T-helper 1 cell treated with Interleukin-12 subunit alpha and Interleukin-12 subunit beta and Interleukin-4 antibody, amounts not matched to agents 30 ng/mL and 1 ng/mL, for 36 hours (primary cell): ENCODE data around the gene HSD17B10. TPM values are rescaled to one million over a fixed set of nuclear protein-coding genes. Genes with fewer than 3 reads are reported as not detected.
"Not testable (repeated sequence)": the region's sequence is repeated elsewhere in the genome, so short reads cannot be mapped to it uniquely, and the experiment has no call there.

Experiments
- intact Hi-C: fragments of 100-400 bp; cut with micrococcal nuclease; formaldehyde crosslinking; loops from one replicate; pipeline ENCODE4 v1.15.1; 2024
- total RNA-seq: library from RNA; stranded (reverse); gene quantifications from 2 replicates; pipeline ENCODE4 v1.2.3, GENCODE V29; 2022

Gene HSD17B10
- 123 and 130 TPM in 2 replicates for total RNA-seq

DNA sequence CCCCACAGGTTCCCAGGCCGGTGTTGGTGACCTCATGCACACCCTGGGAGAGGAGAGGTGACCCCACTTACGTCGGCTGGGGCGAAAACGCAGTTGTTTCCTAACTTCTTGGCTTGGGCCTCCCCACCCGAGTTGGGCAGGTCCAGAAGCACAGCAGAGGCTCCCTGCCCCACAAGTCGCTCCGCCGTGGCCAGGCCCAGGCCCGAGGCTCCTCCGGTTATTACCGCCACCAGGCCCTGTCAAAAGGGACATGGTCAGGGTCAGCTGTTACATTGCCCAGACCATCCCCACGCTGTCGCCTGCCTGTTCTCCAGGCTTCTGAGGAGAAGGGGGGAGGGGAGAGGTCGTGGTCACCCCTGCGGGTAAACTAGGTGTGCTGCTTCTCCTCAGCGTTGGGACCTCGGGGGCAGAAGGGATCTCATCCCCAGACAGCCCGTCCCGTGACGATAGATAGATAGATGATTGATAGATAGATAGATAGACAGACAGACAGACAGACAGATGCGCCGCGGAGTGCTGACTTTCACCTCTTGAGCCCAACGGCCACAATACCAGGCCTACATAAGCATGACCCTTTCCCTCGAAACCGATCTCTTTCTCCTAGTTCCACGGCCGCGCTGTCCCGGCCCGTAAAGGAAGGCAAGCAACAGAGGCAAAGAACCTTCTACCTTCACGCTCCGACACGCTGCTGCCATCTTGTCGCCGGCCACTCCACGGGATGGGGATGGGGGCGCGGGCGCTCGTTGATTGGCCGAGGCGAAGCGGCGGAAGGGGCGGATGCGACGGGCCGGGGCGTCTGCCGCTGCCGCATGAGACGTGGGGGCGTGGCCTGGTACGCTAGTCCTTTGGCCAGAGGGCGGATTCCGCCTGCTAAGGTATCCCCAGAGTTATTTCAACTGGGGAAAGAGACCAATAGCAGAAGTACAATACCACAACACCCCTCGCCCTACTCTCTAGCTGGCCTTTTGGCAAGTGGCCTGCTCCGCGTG lies at the start of gene HSD17B10:
HSD17B10 (minus strand) TSS at position 720 of the 989 bp plus-strand sequence; CDS start at position 695, 25 bp downstream.
- intact Hi-C loops: loop anchor here (1.0 to 10.0 kb wide), 3 partner anchors 12 to 1371 kb away; partner anchors contain the start of genes MAGED2, RIBC1, SMC1A and TSR2

DNA sequence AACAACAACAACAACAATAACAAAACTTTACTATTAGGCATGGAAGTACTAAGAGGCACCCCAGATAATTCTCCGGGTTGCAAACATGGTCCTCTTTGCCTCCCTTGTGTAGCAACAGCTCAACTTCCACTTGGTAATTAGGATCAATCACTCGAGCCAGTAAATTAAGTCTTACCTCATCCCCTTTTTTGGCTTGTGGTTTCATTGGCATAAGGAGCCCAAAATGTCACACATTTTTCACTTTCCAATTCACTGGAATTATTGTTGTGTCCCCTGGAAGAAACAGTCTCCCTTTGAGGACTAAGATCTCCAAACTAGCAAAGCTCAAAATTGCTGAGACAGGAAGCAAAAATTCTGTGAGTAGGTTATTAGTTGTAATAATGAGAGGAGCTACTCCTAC lies 49.2 kb upstream of the HSD17B10 start:
- intact Hi-C loops: no loop called here

DNA sequence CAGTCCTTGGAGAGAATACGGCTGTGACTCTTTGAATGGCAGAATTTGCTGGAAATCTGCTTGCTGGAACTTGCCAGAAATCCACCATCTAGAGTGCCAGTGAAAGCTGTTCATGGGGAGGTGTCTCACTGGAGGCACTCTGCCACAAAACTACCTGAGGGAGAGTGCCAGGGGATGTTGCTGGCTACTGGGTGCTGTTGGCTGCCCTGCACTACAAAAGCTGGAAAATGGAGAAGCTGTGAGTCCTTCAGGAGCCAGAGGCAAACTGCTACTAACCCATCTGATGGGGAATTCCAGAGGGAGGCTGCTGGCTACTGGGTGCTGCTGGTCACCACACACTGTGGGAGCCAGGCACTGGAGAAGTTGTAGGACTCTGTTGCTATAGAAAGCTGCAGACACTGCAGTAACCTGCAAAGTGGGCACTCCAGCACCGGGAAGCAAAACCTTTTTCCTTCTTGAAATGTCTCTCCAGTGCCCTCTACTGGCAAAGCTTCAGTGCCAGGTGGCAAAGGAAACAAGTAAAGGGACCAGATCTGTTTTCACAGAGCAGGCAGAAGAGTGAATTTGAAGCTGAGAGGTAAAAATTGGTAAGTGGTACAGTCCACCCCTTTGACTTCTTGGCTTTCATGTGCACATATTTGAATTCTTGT lies 47.8 kb upstream of the HSD17B10 start:
- intact Hi-C loops: loop anchor here (1.0 kb wide), 2 partner anchors 165 to 169 kb away; no protein-coding TSS in a partner anchor

DNA sequence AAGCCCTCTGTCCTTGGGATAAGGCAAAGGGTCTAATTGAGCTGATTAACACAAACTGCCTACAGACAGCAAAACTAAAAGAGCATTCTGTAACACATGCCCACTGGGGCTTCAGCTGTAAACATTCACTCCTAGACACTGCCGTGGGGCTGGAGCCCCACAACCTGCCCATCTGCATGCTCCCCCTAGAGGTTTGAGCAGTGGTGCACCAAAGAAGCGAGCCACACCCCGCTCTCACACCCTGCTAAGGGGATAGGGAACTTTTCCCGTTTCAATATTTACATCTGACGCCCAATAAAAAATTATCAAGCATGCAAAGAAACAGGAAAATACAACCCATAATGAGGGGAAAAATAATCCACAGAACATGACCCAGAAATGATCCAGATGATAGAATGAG lies 46.9 kb upstream of the HSD17B10 start:
- intact Hi-C loops: no loop called here

DNA sequence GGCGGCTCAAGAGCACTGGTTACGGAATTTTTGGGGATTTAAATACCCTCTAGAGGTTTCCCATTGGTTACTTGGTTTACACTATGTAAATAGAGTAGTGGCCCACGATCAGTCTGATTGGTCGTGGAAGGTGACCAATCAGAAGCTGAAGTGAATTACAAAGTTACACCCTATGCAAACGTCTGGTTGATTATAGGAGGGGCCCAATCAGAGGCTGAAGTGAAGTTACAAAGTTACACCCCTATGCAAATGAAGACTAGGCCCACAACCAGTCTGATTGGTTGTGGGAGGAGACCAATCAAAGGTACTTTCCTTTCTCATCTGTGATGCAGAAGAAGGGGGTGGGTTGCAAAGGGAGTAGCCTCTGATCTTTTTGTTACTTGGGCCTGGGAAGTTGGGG lies 45.1 kb upstream of the HSD17B10 start:
- intact Hi-C loops: no loop called here

DNA sequence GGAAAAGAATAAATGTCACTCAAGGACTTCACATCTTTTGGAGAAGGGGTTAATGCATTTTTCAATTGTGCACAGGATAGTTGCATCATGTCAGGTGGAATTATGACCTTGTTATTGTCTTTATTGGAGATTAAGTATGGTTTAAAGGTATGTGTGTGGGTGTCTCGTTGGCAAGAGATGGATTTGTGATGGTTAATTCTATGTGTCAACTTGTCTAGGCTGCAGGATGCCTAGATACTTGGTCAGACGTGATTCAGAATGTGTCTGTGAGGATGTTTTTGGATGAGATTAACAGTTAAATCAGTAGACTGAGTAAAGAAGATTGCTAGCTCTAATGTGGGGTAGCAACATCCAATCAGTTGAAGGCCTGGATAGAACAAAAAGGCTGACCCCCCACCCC lies 42.2 kb upstream of the HSD17B10 start:
- intact Hi-C loops: no loop called here

DNA sequence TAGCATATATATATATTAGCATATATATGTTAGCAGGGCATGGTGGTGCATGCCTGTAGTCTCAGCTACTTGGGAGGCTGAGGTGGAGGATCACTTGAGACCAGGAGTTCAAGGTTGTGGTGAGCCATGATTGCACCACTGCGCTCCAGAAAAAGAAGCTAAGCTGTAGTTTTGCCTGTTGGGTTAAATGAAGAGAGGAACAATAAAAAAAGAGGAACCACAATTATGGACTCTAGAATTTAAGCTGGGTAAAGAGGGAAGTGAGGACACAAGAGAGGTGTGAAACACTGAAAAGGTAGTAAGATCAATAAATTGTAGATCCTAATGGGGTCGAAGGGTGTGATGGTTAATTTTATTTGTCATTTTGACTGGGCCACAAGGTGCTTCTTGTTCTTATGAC lies 40.5 kb upstream of the HSD17B10 start:
- intact Hi-C loops: no loop called here

DNA sequence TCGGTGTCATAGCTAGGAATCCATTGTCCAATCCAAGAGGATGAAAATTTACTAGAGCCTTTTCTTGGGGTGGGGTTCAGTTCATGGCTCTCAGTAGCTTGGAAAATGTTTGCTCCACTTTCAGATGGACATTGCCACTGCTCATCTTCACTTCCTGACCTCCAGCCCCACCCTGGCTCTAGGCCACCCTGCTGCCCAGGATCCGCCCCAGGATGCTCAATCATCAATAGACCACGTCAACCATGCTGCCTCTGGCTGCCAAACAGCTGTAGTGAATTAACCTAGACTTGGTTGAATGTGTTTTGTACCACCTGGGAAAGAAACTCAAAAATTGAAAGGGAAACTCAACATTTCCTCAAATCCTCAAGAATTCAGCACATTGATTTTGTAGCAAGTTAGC lies 37.2 kb upstream of the HSD17B10 start:
- intact Hi-C loops: no loop called here

DNA sequence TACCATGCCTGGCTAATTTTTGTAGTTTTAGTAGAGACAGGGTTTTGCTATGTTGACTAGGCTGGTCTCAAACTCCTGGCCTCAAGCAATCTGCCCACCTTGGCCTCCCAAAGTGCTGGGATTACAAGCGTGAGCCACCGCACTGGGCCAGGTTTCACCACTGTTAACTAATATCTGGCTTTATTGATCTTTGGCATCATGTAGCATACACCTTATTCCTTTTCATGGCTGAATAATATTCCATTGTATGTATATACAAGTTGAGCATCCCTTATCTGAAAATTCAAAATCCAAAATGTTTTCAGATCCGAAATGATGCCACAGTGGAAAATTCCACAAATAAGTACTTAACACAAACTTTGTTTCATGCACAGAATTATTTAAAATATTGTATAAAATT lies 34.5 kb upstream of the HSD17B10 start:
- intact Hi-C loops: not testable (repeated sequence)

DNA sequence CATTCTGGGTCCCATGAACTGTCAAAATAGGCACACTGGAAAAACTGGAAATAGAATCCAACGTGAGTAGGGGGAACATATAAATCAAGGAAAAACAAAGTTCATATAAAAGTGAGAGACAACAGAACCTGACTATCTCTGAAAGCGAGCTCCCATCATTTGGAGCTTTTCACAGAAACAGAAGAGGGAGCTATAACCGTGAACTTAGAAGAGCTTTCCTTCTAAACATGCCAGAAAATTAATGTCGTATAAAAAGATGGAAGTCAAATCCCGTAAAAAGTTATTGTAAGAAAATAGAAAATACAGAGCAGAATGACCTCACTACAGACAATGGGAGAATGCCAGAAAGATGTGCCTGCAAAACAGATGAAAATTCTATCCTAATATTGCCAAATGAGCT lies 23.9 kb upstream of the HSD17B10 start:
- intact Hi-C loops: no loop called here

DNA sequence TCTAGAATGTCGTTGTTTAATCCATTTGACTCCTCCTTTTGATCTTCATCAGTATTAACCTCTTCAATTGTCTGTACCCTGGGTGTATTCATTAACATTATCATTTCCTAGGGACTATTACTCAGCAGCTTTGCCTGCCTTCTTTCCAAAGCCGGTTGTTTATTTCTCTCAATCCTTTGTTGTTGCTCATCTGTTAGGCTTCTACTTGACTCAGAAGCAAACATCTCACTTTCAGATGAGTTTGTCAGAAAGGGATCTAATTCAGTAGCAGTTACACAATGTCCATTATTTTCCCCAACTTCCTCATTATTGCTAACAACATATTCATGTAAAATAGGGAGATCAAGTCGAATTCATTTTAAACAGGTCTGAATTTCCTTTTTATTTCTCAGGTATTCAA lies 22.1 kb upstream of the HSD17B10 start:
- intact Hi-C loops: no loop called here

DNA sequence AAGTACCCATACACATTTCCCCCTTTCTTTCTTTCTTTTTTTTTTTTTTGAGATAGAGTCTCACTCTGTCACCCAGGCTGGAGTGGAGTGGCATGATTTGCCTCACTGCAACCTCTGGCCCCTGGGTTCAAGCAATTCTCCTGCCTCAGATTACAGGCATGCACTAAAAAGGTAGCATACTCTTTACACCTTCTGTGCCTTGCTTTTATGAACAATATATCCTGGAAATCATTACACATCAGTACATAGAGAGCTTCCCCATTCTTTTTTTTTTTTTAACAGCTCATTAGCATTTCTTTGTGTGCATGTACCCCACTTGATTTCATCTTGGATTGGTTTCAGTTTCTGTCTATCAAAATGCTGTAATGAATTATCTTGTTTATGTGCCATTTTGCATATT lies 18.6 kb upstream of the HSD17B10 start:
- intact Hi-C loops: no loop called here

DNA sequence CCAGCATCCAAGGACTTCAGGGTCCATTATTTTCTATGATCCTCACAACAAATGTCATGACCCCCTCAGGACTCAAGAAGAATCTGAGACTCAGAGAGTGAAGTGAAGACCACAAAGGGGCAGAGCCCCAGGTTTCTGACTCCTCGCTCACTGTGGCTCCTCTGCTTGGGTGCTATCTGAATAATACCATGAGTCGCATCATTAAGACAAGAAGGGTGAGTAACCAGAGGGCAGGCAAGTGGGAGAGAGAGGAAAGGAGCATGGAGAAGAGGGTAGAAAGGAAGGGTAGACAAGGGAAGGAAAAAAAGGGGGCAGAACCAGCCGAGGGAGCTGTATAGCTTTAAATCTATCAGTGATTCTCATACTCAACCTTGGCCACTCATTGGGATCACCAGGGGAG lies 15.5 kb upstream of the HSD17B10 start:
- intact Hi-C loops: no loop called here

DNA sequence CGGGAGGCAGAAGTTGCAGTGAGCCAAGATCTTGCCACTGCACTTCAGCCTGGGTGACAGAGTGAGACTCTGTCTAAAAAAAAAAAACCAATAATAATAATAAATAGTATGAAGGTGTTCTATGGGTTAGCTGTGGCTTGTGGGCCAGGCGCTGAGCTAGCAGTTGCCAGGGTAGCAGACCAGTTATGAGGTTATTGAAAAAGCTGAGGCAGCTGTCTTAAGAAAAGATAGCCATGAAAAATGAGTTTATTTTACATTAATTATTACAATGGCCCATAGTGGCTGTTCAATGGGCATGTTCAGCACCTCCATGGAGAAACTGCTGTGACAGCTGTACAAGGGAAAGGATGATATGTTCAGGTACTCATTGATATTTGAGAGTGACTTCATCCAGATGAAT lies 13.3 kb upstream of the HSD17B10 start:
- intact Hi-C loops: no loop called here

DNA sequence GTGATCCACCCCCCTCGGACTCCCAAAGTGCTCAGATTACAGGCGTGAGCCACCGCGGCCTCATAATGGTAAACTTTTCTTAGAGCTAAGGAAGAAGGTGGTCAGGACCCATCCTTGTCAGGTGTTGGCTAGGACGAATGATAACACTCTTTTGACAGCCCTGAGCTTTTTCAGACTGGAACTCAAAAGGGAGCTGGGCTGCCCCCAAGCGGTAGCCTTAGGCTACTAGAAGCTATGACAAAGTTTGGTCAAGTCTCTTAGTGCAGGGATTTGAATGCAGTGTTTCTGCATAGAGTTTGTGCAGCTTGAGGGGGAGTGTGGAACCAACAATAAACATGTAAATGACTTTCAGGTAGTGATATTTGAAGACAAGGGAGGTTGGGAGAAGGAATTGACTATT lies 11.8 kb upstream of the HSD17B10 start:
- intact Hi-C loops: loop anchor here (1.0 kb wide), 2 partner anchors 129 to 133 kb away; no protein-coding TSS in a partner anchor

DNA sequence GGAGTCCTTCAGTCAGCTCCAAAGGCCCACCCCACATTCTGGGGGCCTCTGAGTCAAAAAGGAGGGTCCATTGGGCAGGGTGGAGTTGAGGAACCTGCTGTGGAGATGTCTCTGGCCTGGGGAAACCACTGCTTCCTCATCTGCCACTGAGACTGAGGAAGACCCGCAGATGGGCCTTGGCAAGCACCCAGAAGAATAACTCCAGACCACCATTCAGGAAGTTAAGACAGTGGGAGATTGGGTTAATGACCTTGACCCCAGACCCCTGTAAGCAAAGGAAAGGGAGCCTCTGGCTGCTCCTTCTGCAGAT lies 8.1 kb upstream of the HSD17B10 start:
- intact Hi-C loops: no loop called here

DNA sequence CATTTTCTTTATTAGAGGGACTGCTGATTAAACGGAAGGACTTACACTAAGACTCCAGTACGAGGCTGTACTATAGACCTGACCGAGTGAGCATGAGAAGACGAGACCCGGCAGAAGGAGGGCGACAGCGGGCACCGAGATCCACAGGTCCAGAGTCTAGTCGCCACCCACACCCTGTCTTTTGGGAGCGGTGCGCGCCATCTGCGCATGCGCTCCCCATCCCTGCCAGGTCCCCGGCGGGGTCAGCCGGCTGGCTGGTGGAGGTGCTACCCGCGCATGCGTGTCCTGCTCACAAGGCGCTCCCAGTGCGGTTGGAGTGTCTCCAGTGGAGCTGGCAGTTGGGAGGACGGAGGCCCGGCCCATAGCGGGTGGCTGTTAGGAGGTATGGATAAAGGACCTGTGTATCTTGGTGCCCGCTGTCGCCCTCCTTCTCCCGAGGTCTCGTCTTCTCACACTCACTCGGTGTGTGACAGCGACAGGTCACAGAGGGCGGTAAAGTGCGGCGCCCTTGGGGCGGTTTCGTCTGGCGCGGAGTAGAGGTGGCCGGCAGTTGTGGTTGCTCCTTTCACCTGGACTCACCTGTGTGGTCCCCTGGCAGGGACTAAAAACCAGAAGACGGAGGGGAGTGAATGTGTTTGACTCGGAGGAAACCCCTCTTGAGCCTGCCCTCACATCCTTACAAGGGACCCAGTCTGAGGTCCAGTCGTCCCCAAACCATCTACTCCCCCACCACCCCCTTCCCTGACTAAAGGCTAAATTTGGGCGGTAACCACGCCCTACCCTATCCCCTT lies 7.6 kb upstream of the HSD17B10 start:
- intact Hi-C loops: loop anchor here (1.0 kb wide), 2 partner anchors 19 to 128 kb away; partner anchors contain the start of genes RIBC1 and SMC1A

DNA sequence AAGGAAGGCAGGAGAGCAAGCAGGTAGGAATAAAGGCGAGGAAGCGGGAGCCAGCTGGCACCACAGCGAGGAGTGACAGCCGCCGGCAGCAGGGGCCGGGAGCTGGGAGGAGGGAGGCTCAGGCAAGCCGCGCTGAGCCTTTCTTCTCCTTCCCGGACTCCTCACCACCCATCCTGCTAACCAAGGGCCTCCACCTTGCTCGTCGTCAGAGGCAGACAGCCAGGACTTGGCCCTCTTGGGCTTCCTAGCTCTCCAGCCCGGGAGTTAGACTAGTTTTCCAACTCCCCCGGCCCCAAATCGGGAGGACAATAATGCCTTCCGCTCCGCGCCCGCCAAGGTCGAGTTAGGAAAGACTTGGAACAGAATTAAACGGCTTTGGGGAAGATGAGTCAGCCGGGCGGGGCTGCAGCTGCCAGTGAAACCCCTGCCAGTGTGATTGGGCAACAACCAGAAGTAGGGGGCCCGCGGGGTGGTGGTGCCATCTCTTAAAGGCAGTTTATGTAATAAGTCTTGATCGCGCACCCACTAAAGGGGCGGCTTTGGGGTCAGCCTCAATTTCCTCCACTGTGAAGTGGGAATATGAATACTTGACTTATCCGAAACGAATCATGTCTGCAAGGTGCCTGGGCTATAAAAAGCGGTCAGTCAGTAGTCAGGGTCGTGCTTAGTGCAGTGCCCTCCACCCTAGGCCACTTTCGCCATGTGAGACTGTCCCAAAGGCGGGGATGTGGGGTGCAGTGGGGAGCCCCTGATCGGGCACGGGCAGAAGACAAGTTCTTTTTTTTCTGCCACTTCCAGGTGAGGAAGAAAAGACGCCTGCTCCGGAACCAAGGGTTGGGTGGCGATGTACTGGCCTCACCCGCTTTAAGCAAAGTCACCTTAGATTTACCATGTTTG lies 6.7 kb upstream of the HSD17B10 start:
- intact Hi-C loops: loop anchor here (1.0 kb wide), 2 partner anchors 19 to 128 kb away; partner anchors contain the start of genes RIBC1 and SMC1A

DNA sequence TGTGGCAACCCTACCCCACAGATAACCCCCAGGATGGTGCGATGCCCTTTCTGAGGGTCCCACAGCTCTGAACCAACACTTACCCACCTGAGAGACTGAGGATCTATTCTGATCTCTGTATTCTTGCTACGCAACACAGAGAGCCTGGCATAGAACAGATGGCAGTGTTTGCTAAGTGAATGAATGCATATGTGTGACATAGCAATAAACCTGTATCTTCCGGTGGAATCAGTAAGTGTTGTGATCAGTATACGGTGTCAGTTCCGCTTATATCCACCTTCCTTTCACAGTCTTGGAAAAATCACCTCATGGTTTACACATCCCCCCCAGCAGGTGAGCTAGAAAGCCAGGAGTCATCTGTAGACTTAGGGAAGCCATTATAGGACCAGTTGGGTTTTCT lies 5.9 kb upstream of the HSD17B10 start:
- intact Hi-C loops: no loop called here

DNA sequence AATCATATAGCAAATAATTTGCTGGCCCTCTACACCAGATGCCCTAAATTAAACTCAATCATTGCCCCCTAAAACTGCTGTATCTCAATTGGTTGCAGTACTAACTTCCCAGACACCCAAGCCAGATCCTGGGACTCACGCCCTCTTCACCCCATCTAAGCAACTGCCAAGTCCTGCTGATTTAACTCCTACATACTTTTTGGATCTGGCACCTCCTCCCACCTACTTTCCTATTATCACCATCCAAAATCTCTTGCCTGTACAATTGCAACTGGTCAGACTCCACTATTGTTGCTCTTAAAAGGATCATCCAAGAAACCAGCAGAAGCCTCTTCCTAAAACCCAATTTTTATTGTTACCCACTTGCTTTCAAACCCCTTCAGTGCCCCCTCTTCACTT lies 4.7 kb upstream of the HSD17B10 start:
- intact Hi-C loops: loop anchor here (10.0 kb wide), 2 partner anchors 1006 to 1366 kb away; partner anchors contain the start of genes MAGED2 and TSR2
